Vagina (tissue), 2 donors: ENCODE data around the gene TATDN2. TPM values are rescaled to one million over a fixed set of nuclear protein-coding genes. Genes with fewer than 3 reads are reported as not detected.
A peak's percentile ranks its signal among the peaks of the same experiment; 100 is the strongest.
"Not testable (repeated sequence)": the region's sequence is repeated elsewhere in the genome, so short reads cannot be mapped to it uniquely, and the experiment has no call there.

Experiments used
- DNase-seq, 2 donors: peaks; one replicate each; pipeline ENCODE4 v3.0.0-alpha.2; 2017; ENCODE audit errors: extremely low spot score in 2 of 2
- H3K27ac ChIP-seq: fragments of 200-600 bp; sonication (generic); one replicate; pipeline ENCODE4 v1.5.1; 2019
- H3K27me3 ChIP-seq: fragments of 200-600 bp; sonication (generic); one replicate; pipeline ENCODE4 v1.5.1; 2019
- H3K36me3 ChIP-seq, 2 donors: fragments of 200-600 bp; sonication (generic); one replicate each; pipeline ENCODE4 v1.5.1; 2017 to 2019
- H3K4me1 ChIP-seq: fragments of 200-600 bp; sonication (generic); one replicate; pipeline ENCODE4 v1.5.1; 2019
- H3K4me3 ChIP-seq, 2 donors: fragments of 200-600 bp; sonication (generic); 1 replicate in 1 of 2; 2 replicates in 1 of 2; pipeline ENCODE4 v1.5.1; 2016 to 2019
- H3K9me3 ChIP-seq: fragments of 200-600 bp; sonication (generic); one replicate; pipeline ENCODE4 v1.5.1; 2019
- CTCF ChIP-seq, 3 experiments: fragments of 450-650 bp in 2 of 3; fragments of 200-600 bp in 1 of 3; sonication (generic) in 1 of 3; IDR thresholded peaks; one replicate each; pipeline ENCODE4 v1.5.1; 2017 to 2019; ENCODE audit warnings: antibody characterized with exemption in 3 of 3, mild to moderate bottlenecking in 2 of 3, moderate library complexity in 2 of 3
- POLR2A ChIP-seq, 2 donors: fragments of 450-650 bp; IDR thresholded peaks; one replicate each; pipeline ENCODE4 v1.6.1; 2017; ENCODE audit warnings: antibody characterized with exemption in 2 of 2, mild to moderate bottlenecking in 2 of 2, moderate library complexity in 2 of 2
- POLR2AphosphoS5 ChIP-seq, 2 donors: sonication (generic); formaldehyde crosslinking; IDR thresholded peaks; one replicate each; pipeline ENCODE4 v1.9.0; 2017; ENCODE audit warnings: antibody characterized with exemption in 2 of 2, mild to moderate bottlenecking in 2 of 2, low read depth in 1 of 2; ENCODE audit not compliant: insufficient read depth in 1 of 2
- intact Hi-C: fragments of 100-400 bp; cut with DNase I; formaldehyde crosslinking; loops from one replicate; pipeline ENCODE4 v1.15.1; 2023
- total RNA-seq: library from RNA; depleted of rRNA; stranded (reverse); fragments of >200 nt; gene quantifications from one replicate; pipeline ENCODE4 v1.2.3, GENCODE V29; 2016

The TATDN2 gene
- total RNA-seq, 1 donor from 2014 or later = 34.4 TPM

GRCh38 chr3:10262027-10262426 lies 13.8 kb downstream of the TATDN2 start:
- H3K4me3 ChIP-seq = no peak overlapping the region
- DNase-seq = no peak
- H3K4me1 ChIP-seq = peaks cover 24% of the 10 kb centered on the region
- H3K27ac ChIP-seq = no peak overlapping the region
- H3K9me3 ChIP-seq = no peaks in the 10 kb centered on the region
- H3K27me3 ChIP-seq = no peaks in the 10 kb centered on the region
- TF ChIP-seq CTCF (IDR thresholded peaks at IDR 0.05) (no peak), POLR2A (IDR thresholded peaks at IDR 0.05) (no peak)
- intact Hi-C loops = no loop called here
- H3K36me3 ChIP-seq = peaks cover 0 to 12% of the 10 kb centered on the region in 2 donors

- intact Hi-C loops = no loop called here
- DNase-seq = no peak
- H3K4me1 ChIP-seq = peaks cover 31% of the 10 kb centered on the region
- H3K9me3 ChIP-seq = no peaks in the 10 kb centered on the region
- no peaks in the 10 kb centered on the region for H3K27me3 ChIP-seq
- H3K4me3 ChIP-seq = peak overlapping the region in 1 of 2 donors; percentile 11
- peak overlapping the region; percentile 27 for H3K27ac ChIP-seq
- TF ChIP-seq POLR2A (IDR thresholded peaks at IDR 0.05) (no peak), CTCF (IDR thresholded peaks at IDR 0.05) (peak in 2 of 3 experiments; percentile 10 to 31), POLR2AphosphoS5 (IDR thresholded peaks at IDR 0.05; ENCODE audit: insufficient read depth in 1 of 2, low read depth in 1 of 2) (no peak)
- H3K36me3 ChIP-seq = peaks cover 0 to 18% of the 10 kb centered on the region in 2 donors
Observed at GRCh38 chr3:10263646-10264363, 15.5 kb downstream of the TATDN2 start.

- no peak for TF ChIP-seq POLR2AphosphoS5 (IDR thresholded peaks at IDR 0.05; ENCODE audit: insufficient read depth in 1 of 2, low read depth in 1 of 2)
- no peak for TF ChIP-seq CTCF (IDR thresholded peaks at IDR 0.05)
- TF ChIP-seq POLR2A (IDR thresholded peaks at IDR 0.05) = no peak
- intact Hi-C loops = no loop called here
- Histone ChIP-seq H3K36me3 (peaks cover 0 to 23% of the 10 kb centered on the region in 2 donors), H3K4me1 (peaks cover 39% of the 10 kb centered on the region), H3K27me3 (no peaks in the 10 kb centered on the region), H3K4me3 (no peak overlapping the region), H3K27ac (no peak overlapping the region), H3K9me3 (no peaks in the 10 kb centered on the region)
- DNase-seq = no peak
Observed at GRCh38 chr3:10265833-10266232, 17.6 kb downstream of the TATDN2 start.

GRCh38 chr3:10266936-10267335 lies 18.7 kb downstream of the TATDN2 start:
- H3K27ac ChIP-seq, H3K27me3 ChIP-seq, H3K4me3 ChIP-seq, H3K9me3 ChIP-seq, intact Hi-C loops, DNase-seq: not testable (repeated sequence)
- H3K4me1 ChIP-seq = peaks cover 39% of the 10 kb centered on the region
- peaks cover 0 to 31% of the 10 kb centered on the region in 2 donors for H3K36me3 ChIP-seq

- Histone ChIP-seq H3K36me3 (peaks cover 0 to 35% of the 10 kb centered on the region in 2 donors), H3K4me3 (no peak overlapping the region), H3K4me1 (peaks cover 42% of the 10 kb centered on the region), H3K27me3 (no peaks in the 10 kb centered on the region), H3K27ac (no peak overlapping the region), H3K9me3 (no peaks in the 10 kb centered on the region)
- no peak for DNase-seq
- TF ChIP-seq POLR2A (IDR thresholded peaks at IDR 0.05) (no peak), CTCF (IDR thresholded peaks at IDR 0.05) (no peak), POLR2AphosphoS5 (IDR thresholded peaks at IDR 0.05; ENCODE audit: insufficient read depth in 1 of 2, low read depth in 1 of 2) (no peak)
- intact Hi-C loops = no loop called here
Observed at GRCh38 chr3:10268116-10268515, 19.9 kb downstream of the TATDN2 start.
